Spleen (tissue), 11 donors: ENCODE data around the gene KHDRBS2. TPM values are rescaled to one million over a fixed set of nuclear protein-coding genes. Genes with fewer than 3 reads are reported as not detected.
"Not testable (repeated sequence)": the region's sequence is repeated elsewhere in the genome, so short reads cannot be mapped to it uniquely, and the experiment has no call there.

Experiments used
- DNase-seq: peaks from one replicate; pipeline ENCODE4 v3.0.0-alpha.2; 2020
- H3K27ac ChIP-seq, 8 donors: fragments of 200-600 bp; sonication (generic) in 7 of 8; 1 replicate in 4 of 8; 2 replicates in 4 of 8; pipeline versions ENCODE4 v1.5.0 to v1.8.0; 2016 to 2021; ENCODE audit warnings: inconsistent platforms in 4 of 8, mild to moderate bottlenecking in 4 of 8, moderate library complexity in 1 of 8
- H3K27me3 ChIP-seq, 7 donors: fragments of 200-600 bp; sonication (generic) in 6 of 7; replicated peaks in 1 of 7; 1 replicate in 4 of 7; 2 replicates in 3 of 7; pipeline versions ENCODE4 v1.5.0 to v1.8.0; 2016 to 2021; ENCODE audit warnings: inconsistent platforms in 3 of 7, mild to moderate bottlenecking in 1 of 7
- H3K36me3 ChIP-seq, 6 donors: fragments of 200-600 bp; sonication (generic) in 5 of 6; 1 replicate in 4 of 6; 2 replicates in 2 of 6; pipeline versions ENCODE4 v1.5.0 to v1.8.0; 2016 to 2021; ENCODE audit warnings: inconsistent platforms in 2 of 6
- H3K4me1 ChIP-seq, 6 donors: fragments of 200-600 bp; sonication (generic) in 5 of 6; 1 replicate in 3 of 6; 2 replicates in 3 of 6; pipeline versions ENCODE4 v1.5.0 to v1.8.0; 2016 to 2021; ENCODE audit warnings: inconsistent platforms in 3 of 6
- H3K4me3 ChIP-seq, 8 donors: fragments of 200-600 bp; sonication (generic) in 7 of 8; 1 replicate in 4 of 8; 2 replicates in 4 of 8; pipeline versions ENCODE4 v1.5.0 to v1.8.0; 2016 to 2021; ENCODE audit warnings: inconsistent platforms in 4 of 8, mild to moderate bottlenecking in 4 of 8, moderate library complexity in 2 of 8
- H3K9me3 ChIP-seq, 8 donors: fragments of 200-600 bp; sonication (generic) in 7 of 8; 1 replicate in 4 of 8; 2 replicates in 4 of 8; pipeline versions ENCODE4 v1.5.0 to v1.8.0; 2016 to 2021; ENCODE audit warnings: inconsistent platforms in 4 of 8
- CTCF ChIP-seq, 11 experiments: fragments of 200-600 bp in 7 of 11; fragments of 450-650 bp in 4 of 11; sonication (generic) in 4 of 11; IDR thresholded peaks in 8 of 11; conservative IDR thresholded peaks in 3 of 11; 1 replicate in 7 of 11; 2 replicates in 4 of 11; pipeline versions ENCODE4 v1.4.0 to v1.8.0; 2016 to 2021; ENCODE audit warnings: antibody characterized with exemption in 11 of 11, inconsistent platforms in 4 of 11, mild to moderate bottlenecking in 1 of 11
- POLR2A ChIP-seq, 3 donors: fragments of 450-650 bp; IDR thresholded peaks; one replicate each; pipeline ENCODE4 v1.5.1; 2017; ENCODE audit warnings: antibody characterized with exemption in 3 of 3, mild to moderate bottlenecking in 1 of 3
- POLR2AphosphoS5 ChIP-seq, 3 donors: sonication (generic); formaldehyde crosslinking; IDR thresholded peaks; one replicate each; pipeline ENCODE4 v1.5.1; 2017; ENCODE audit warnings: antibody characterized with exemption in 3 of 3
- WGBS, 5 donors: extraction: QIAGEN DNeasy Blood & Tissue Kit in 3 of 5; methylation state at CpG; one replicate each; pipeline versions ENCODE4 v1.1.5 to v1.1.7; 2013 to 2018; 5-methylcytosine and 5-hydroxymethylcytosine counted together
- intact Hi-C: fragments of 100-400 bp; cut with DNase I; formaldehyde crosslinking; loops from one replicate; pipeline ENCODE4 v1.15.0; 2023; ENCODE audit warnings: low total_unique reads
- polyA plus RNA-seq, 3 donors: library from polyadenylated mRNA; stranded (reverse); fragments of 200-250 nt; gene quantifications; one replicate each; pipeline ENCODE4 v1.2.1, GENCODE V29; 2013
- total RNA-seq, 7 donors: library from RNA; depleted of rRNA in 3 of 7; stranded (reverse); fragments of >200 nt in 3 of 7; fragmentation: NEBNext Ultra II Directional in 4 of 7; extraction: Animal tissue kit (Norgen Biotek cat#: 25700) in 4 of 7; gene quantifications; one replicate each; pipeline versions ENCODE4 v1.1.0 to v1.2.1, GENCODE V29; 2016 to 2021
- donor health status: healthy with polysubstance abuse.
- donor health status: DM: no; HTN: no; CAD: no; lungs with moderate emphysema.
- donor health status: DM: no; HTN: no; CAD: no.
- donor health status: Bipolar disorder and iron deficiency.
- donor health status: healthy.
- donor health status: DM: no; HTN: no; CAD: no.
- donor health status: DM: yes; HTN: yes; CAD: no.

Gene KHDRBS2
- total and polyA plus RNA-seq, 10 donors, result 1.0 to 11.7 (median 3.9) TPM

DNA sequence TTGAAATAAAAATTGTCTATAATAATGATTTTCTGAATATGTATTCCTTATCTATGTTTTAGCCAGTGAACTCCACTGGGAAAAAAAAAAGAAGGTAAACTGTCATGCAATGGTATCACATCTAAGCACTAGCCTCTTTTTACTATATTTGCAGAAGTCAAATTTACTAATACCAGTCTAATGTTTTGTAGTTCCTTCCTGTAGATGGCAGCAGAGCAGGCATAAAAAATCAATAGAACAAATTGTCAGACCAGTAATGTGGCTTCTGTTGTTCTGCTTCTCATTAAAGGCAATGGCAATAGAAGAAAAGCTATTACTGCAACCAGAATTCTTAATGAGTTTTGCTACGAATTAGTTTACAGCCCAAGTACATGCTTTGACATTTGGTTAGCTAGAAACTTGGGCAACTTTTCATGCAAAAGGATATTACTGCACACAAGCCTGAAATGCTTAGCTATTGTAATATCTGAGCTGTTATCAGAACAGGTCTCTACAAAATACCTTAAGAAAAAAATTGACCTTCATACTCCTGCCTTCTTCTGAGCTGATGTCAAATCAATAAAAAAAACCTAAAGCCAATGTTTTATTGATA is 476.9 kb downstream of the KHDRBS2 start:
- no peaks in the 10 kb centered on the region for H3K36me3 ChIP-seq
- intact Hi-C loops, result loop anchor here (10.0 kb wide), 1 partner anchor 476 kb away; the partner anchor contains the start of gene KHDRBS2
- H3K9me3 ChIP-seq, result peaks cover 0 to 14% (median 8%) of the 10 kb centered on the region in 8 donors
- no peaks in the 10 kb centered on the region for H3K27me3 ChIP-seq
- no peak overlapping the region for H3K4me3 ChIP-seq
- no peak overlapping the region for H3K27ac ChIP-seq
- 17 to 33% (median 29%) methylated on average over 1 of the region's 1 CpG for WGBS, 5 donors
- no peaks in the 10 kb centered on the region for H3K4me1 ChIP-seq
- no peak for TF ChIP-seq POLR2A (IDR thresholded peaks at IDR 0.05)
- no peak for TF ChIP-seq POLR2AphosphoS5 (IDR thresholded peaks at IDR 0.05)
- TF ChIP-seq CTCF (IDR thresholded peaks at IDR 0.05 in 8 of 11, conservative IDR thresholded peaks at IDR 0.05 in 3 of 11), result peak in 8 of 11 experiments; percentile 28 to 54 (median 40)
- DNase-seq, result no peak

GRCh38 chr6:61787998-61788397 is 498.0 kb downstream of the KHDRBS2 start:
- Histone ChIP-seq H3K4me3 (no peak overlapping the region), H3K4me1 (no peaks in the 10 kb centered on the region), H3K27ac (no peak overlapping the region), H3K36me3 (no peaks in the 10 kb centered on the region), H3K27me3 (no peaks in the 10 kb centered on the region), H3K9me3 (no peaks in the 10 kb centered on the region)
- TF ChIP-seq CTCF (IDR thresholded peaks at IDR 0.05 in 8 of 11, conservative IDR thresholded peaks at IDR 0.05 in 3 of 11) (no peak), POLR2A (IDR thresholded peaks at IDR 0.05) (no peak), POLR2AphosphoS5 (IDR thresholded peaks at IDR 0.05) (no peak)
- no peak for DNase-seq
- intact Hi-C loops, result no loop called here
- 77 to 90% (median 85%) methylated on average over 1 of the region's 1 CpG for WGBS, 5 donors

- H3K4me1 ChIP-seq, H3K4me3 ChIP-seq, H3K36me3 ChIP-seq, intact Hi-C loops, H3K27ac ChIP-seq, DNase-seq, H3K27me3 ChIP-seq: not testable (repeated sequence)
- peaks cover 0 to 45% (median 21%) of the 10 kb centered on the region in 8 donors for H3K9me3 ChIP-seq
- 86 to 96% (median 93%) methylated on average over 11 of the region's 11 CpGs for WGBS, 5 donors
Measured at GRCh38 chr6:61769446-61769845, 516.6 kb downstream of the KHDRBS2 start.

GRCh38 chr6:61755739-61756138 is 530.3 kb downstream of the KHDRBS2 start:
- 79 to 95% (median 89%) methylated on average over 1 of the region's 1 CpG for whole genome bisulfite sequencing, 5 donors
- TF ChIP-seq POLR2A (IDR thresholded peaks at IDR 0.05) (no peak), POLR2AphosphoS5 (IDR thresholded peaks at IDR 0.05) (no peak), CTCF (IDR thresholded peaks at IDR 0.05 in 8 of 11, conservative IDR thresholded peaks at IDR 0.05 in 3 of 11) (no peak)
- H3K4me1 ChIP-seq, result no peaks in the 10 kb centered on the region
- no peaks in the 10 kb centered on the region for H3K36me3 ChIP-seq
- no peak for DNase-seq
- H3K27ac ChIP-seq, result no peak overlapping the region
- intact Hi-C loops, result no loop called here
- H3K27me3 ChIP-seq, result no peaks in the 10 kb centered on the region
- H3K9me3 ChIP-seq, result peaks cover 0 to 18% (median 0%) of the 10 kb centered on the region in 8 donors
- no peak overlapping the region for H3K4me3 ChIP-seq
